Fibroblast of skin of right quadriceps (primary cell): ENCODE data around the gene EYA2.
"Not testable (repeated sequence)": the region's sequence is repeated elsewhere in the genome, so short reads cannot be mapped to it uniquely, and the experiment has no call there.

Source experiments
- DNase-seq: peaks from one replicate; pipeline ENCODE4 v3.0.0-alpha.2; 2013

The EYA2 gene

GRCh38 chr20:47154089-47154488, 259.4 kb downstream of the EYA2 start:
- no peak for DNase-seq

- DNase-seq, result no peak
Measured at GRCh38 chr20:47156301-47157137, 261.9 kb downstream of the EYA2 start.

GRCh38 chr20:47159166-47159565, 264.5 kb downstream of the EYA2 start:
- no peak for DNase-seq

GRCh38 chr20:47160240-47160639, 265.6 kb downstream of the EYA2 start:
- DNase-seq, result no peak

- DNase-seq, result no peak
Measured at GRCh38 chr20:47160992-47161391, 266.3 kb downstream of the EYA2 start.

- no peak for DNase-seq
Measured at GRCh38 chr20:47161411-47161810, 266.8 kb downstream of the EYA2 start.

GRCh38 chr20:47164140-47164539, 269.5 kb downstream of the EYA2 start:
- no peak for DNase-seq

- DNase-seq, result no peak
Measured at GRCh38 chr20:47165376-47165865, 270.8 kb downstream of the EYA2 start.

GRCh38 chr20:47167846-47168245, 273.2 kb downstream of the EYA2 start:
- DNase-seq, result no peak

- no peak for DNase-seq
Measured at GRCh38 chr20:47172579-47172978, 277.9 kb downstream of the EYA2 start.

GRCh38 chr20:47173596-47174216, 279.1 kb downstream of the EYA2 start:
- DNase-seq, result no peak

- DNase-seq, result no peak
Measured at GRCh38 chr20:47174456-47175243, 280.0 kb downstream of the EYA2 start.

- no peak for DNase-seq
Measured at GRCh38 chr20:47175493-47175892, 280.9 kb downstream of the EYA2 start.

GRCh38 chr20:47176217-47176616, 281.6 kb downstream of the EYA2 start:
- DNase-seq, result not testable (repeated sequence)

- no peak for DNase-seq
Measured at GRCh38 chr20:47178277-47178676, 283.6 kb downstream of the EYA2 start.

GRCh38 chr20:47178851-47179250, 284.2 kb downstream of the EYA2 start:
- DNase-seq, result no peak

GRCh38 chr20:47179267-47179666, 284.6 kb downstream of the EYA2 start:
- no peak for DNase-seq

- peak; percentile 82 for DNase-seq
Measured at GRCh38 chr20:47181056-47181862, 286.6 kb downstream of the EYA2 start.

- no peak for DNase-seq
Measured at GRCh38 chr20:47183367-47183766, 288.7 kb downstream of the EYA2 start.

GRCh38 chr20:47187450-47188195, 293.0 kb downstream of the EYA2 start:
- no peak for DNase-seq

GRCh38 chr20:47188540-47188939, 293.9 kb downstream of the EYA2 start:
- peak; percentile 19 for DNase-seq

- peak; percentile 39 for DNase-seq
Measured at GRCh38 chr20:47189060-47189459, 294.4 kb downstream of the EYA2 start.
